LoVo (cell line): ENCODE results near the gene GAL3ST2.
"Not testable (repeated sequence)": the region's sequence is repeated elsewhere in the genome, so short reads cannot be mapped to it uniquely, and the experiment has no call there.

ENCODE experiments used
- DNase-seq: peaks from one replicate; pipeline ENCODE4 v3.0.0-alpha.2; 2016; ENCODE audit warnings: low spot score

The GAL3ST2 gene

DNA sequence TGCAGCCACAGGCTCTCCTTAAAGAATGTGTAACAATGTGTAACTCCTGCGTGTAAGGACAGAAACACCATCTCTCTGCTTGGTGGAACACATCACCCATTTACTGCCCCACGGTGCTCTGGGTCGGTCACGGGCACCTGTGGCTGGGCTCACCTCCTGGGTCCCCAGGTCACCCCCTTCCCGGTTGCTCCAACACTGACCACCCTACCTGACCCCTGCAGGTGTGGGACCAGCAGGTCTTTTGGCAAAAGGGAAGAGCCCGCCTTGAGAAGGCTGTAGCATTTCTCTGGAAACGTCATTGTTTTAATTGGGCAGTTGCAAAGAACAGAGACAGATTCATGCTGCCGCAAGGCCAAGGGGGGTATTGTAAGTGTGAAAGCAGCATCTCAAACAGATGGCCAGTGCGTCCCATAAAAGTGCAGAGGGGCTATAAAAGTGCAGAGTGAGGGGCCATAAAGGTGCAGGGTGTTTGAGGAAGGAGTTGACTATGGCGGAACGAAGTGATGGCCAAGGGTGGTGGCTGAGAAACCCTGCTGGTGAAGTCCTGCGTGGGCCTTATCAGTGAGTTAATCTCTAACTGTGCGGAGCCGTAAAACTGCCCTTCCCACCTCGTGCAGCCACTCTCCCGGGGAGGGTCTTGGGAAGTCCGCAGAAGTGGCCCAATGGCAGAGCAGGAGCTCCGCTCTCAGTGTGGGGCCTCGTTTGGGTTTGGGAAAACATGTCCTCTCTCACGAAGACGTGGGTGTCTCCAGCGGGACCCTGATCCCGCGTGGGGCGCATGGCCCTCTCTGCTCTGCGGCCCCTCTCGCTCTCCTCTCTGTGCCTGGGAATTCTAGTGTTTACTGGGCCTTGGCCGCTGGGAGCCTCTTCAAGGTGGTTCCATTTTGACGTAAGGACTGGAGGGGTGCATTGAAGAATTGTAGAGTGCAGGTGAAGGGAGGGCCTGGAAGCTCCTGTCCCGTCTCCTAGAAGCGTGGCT lies 18.7 kb downstream of the GAL3ST2 start:
- DNase-seq = peak; percentile 14

GRCh38 chr2:241796209-241796608 lies 19.6 kb downstream of the GAL3ST2 start:
- DNase-seq = no peak

- no peak for DNase-seq
Observed at GRCh38 chr2:241796610-241797138, 20.1 kb downstream of the GAL3ST2 start.

GRCh38 chr2:241797441-241798080 lies 20.9 kb downstream of the GAL3ST2 start:
- no peak for DNase-seq

- no peak for DNase-seq
Observed at GRCh38 chr2:241798081-241798630, 21.5 kb downstream of the GAL3ST2 start.

DNA sequence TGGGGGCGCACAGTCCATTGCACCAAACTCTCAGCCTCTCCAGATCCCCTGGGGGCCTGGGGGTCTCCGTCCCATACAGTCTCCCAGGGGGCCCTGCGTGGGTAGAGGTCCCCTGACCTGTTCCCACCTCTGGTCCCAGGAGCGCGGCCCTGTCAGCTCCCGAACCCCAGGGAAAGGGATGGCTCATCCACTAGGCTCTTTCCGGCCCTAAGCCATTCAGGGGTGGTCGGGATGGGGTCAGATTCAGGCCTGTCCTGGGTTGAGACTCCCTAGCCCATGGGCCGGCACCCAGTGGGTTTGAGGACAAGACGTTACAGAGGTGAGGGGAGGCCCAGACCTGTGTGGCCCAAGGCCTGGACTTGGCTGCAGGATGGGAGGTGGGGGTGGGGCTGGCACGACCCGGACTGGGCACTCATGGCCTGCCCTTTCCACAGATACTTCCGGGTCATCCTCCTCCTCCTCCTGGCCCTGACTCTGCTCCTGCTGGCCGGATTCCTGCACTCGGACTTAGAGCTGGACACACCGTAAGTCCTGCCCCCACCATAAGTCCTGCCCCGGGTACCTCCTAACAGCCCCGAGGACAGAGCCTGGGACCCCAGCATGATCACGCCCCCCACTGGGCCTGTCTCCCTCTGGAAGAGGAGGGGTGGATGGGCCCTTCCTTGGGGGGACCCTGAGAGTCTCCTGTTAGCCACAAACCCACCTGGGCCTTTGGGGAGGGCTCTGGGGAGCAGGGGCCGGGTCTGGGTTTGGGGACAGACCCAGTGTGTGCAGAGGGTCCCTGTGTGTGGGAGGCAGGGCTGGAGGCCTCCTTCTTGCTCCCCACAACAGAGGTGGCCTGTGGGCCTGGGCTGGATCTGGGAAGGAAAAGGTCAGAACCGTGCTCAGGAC lies 22.3 kb downstream of the GAL3ST2 start:
- no peak for DNase-seq

DNA sequence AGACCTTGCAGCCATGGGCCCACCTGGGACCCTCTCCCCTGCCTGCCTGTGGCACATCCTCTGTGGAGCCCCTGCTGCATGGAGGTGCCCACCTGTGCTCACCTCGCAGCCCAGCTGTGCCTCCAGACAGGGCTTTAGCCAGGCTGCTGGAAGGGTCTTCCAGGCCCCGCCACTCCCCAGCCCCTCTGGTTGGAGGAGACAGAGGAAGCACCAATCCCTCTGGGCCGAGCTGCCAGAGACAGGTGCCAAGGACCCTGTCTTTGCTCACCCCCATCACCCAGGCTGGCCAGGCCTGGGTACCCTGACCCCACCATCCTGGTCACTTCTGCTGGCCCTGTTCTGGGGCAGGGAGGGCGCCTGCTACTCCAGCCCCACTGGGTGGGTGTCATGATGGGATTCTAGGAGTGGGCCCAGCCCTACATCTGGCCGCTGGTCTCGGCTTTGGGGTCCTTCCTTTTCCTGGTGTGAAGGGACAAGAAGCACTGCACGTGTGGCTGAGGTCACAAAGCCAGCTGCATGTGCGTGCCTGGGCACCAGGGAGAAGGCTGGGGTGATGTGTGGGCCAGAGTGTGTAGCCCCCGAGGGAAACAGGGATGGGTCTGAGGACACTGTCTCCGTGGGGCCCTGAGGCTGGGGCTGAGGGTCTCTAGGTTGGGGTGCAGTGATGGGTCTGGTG lies 23.0 kb downstream of the GAL3ST2 start:
- no peak for DNase-seq

DNA sequence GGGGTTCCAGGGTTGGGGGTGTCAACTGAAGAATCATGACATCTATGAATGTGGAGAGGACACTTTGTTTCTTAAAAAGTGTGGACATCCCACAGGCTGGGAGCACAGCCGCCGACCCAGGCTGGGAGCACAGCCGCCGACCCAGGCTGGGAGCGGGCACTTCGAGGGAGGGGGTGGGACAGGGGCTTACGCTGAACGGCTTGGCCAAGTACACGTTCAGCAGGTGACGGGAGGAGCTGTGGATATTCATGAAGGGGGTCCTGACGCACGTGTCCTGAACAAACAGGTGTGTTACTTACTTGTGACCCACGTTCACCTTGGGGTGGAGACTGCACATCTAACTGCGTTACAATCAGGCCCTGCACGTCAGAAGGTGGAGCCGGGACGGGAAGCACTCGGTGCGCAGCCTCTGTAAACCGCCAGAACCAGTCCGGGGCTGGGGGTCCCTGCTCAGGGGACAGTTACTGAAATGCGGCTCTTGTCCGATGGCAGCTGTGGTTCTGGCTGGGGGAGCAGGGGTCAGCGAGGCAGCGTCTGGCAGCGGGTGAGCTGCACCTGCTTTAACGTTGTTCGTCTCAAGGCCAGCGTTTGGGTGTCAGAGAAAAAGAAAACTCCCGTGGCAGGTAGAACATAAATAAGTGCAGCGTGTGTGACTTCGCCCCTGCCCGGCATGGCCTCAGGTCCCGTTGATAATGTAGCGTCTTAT lies 23.7 kb downstream of the GAL3ST2 start:
- DNase-seq = not testable (repeated sequence)

GRCh38 chr2:241801611-241802420 lies 25.2 kb downstream of the GAL3ST2 start:
- DNase-seq = no peak

DNA sequence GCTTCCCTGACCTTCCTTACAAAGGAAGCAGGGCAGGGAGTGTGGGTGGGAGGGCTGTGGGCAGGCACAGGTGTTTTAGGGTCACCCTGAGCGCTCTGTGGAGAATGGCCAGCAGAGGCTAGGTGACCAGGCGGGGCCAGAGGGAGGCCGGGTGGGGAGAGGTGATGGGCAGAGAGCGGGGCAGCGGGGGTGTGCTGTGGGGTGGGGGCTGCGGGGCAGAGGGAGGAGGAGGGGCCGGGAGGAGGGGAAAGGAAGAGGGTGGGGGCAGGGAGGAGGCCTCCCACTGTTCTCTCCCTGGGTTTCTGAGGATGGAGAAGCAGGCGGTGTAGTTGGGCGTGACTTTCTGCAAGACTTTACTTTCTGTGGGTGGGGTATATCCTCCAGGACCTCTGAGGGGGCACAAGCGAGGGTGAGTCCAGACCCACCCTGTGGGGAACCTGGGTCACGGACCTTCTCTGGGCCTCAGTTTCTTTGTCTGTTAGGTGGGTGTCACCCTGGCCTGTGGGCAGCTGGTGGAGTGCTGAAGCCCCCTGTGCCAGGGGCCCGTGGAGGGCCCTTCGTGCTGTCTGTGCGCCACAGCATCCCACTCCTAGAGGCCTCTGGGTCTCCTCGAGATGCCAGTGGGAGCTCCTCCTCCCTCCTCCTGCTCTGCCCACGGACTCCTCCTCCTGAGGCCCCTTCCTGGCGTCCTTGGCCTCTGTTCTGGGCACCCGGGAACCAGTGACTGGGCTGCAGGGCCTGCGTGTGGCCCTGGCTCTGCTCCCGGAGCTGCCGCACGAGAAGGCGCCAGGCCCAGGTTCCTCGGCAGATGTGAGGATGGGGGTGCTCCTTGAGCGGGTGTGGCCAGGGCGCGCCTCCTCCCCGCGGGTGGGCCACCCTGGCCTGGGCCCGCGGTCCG lies 26.0 kb downstream of the GAL3ST2 start:
- DNase-seq = no peak

DNA sequence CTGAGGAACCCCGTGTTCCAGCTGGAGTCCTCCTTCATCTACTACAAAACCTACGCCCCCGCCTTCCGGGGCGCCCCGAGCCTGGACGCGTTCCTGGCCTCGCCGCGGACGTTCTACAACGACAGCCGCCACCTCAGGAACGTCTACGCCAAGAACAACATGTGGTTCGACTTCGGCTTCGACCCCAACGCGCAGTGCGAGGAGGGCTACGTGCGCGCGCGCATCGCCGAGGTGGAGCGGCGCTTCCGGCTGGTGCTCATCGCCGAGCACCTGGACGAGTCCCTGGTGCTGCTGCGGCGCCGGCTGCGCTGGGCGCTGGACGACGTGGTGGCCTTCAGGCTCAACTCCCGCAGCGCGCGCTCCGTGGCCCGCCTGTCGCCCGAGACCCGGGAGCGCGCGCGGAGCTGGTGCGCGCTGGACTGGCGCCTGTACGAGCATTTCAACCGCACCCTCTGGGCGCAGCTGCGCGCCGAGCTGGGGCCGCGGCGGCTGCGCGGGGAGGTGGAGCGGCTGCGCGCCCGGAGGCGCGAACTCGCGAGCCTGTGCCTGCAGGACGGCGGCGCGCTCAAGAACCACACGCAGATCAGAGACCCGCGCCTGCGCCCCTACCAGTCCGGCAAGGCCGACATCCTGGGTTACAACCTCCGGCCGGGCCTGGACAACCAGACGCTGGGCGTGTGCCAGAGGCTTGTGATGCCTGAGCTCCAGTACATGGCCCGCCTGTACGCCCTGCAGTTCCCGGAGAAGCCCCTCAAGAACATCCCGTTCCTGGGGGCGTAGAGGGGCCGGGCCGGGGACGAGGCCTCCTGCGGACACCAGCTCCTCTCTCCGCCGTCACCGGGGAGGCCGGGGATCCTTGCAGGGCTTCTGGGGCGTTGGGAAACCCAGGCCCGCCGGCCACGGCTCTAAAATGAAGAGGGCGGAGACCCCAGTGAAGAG lies 27.0 kb downstream of the GAL3ST2 start:
- no peak for DNase-seq

- no peak for DNase-seq
Observed at GRCh38 chr2:241804326-241805229, 28.0 kb downstream of the GAL3ST2 start.

DNA sequence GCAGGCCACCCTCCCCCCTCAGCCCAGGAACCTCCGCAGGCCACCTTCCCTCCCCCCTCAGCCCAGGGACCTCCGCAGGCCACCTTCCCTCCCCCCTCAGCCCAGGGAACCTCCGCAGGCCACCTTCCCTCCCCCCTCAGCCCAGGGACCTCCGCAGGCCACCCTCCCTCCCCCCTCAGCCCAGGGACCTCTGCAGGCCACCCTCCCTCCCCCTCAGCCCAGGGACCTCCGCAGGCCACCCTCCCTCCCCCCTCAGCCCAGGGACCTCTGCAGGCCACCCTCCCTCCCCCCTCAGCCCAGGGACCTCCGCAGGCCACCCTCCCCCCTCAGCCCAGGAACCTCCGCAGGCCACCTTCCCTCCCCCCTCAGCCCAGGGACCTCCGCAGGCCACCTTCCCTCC lies 29.6 kb downstream of the GAL3ST2 start:
- DNase-seq = not testable (repeated sequence)

DNA sequence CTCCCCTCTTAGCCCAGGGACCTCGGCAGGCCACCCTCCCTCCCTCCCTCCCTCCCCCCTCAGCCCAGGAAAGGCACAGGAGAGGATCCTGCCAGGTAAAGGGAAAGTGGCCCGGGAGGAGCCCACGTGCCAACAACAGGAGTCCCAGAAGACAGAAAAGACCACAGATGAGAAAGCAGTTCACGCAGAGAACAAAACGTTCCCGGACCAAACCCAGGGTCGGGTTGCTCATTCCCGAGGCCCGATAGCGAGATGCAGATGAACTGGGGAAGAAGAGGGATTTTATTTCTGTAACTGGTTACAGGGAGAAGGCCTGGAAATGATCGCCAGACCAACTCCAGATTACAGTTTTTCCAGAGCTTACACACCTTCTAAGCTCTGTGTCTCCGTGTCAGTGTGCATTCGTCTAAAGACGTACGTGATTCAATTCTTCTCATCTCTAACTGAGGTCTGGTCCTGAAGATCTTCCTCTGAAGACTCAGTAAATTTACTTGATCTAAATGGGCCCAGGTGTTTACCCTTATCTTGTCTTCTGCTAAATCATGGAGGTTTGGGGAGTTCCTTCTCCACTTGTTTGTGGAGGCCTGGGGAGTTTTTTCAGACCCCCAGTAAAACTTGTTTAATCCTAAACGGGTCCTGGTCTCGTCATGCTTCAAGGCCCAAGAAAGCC lies 31.6 kb downstream of the GAL3ST2 start:
- DNase-seq = no peak

- DNase-seq = no peak
Observed at GRCh38 chr2:241808721-241809382, 32.2 kb downstream of the GAL3ST2 start, which contains the start of gene NEU4. Gene NEU4 (plus strand): TSS chr2:241809193. CDS start chr2:241814485, 5,292 bp downstream.
